H1 (cell line): ENCODE results near the gene IKBIP. TPM values are rescaled to one million over a fixed set of nuclear protein-coding genes. Genes with fewer than 3 reads are reported as not detected.

Experiments
- CTCF ChIA-PET: fragments of 300-600 bp; sonication (Branson Sonifier 250); formaldehyde crosslinking; loops from one replicate; lab custom pipeline; 2021; ENCODE audit not compliant: partially characterized antibody; lab: Charles Lee
- POLR2A ChIA-PET: fragments of 300-600 bp; sonication (Branson Sonifier 250); formaldehyde crosslinking; loops from one replicate; lab custom pipeline; 2021; ENCODE audit warnings: inconsistent platforms; ENCODE audit not compliant: partially characterized antibody; lab: Charles Lee
- DNase-seq, 2 experiments: peaks; one replicate each; pipeline versions ENCODE4 v3.0.0 to v3.0.0-alpha.2; 2010 to 2022; ENCODE audit warnings: low spot score in 2 of 2, low read depth in 1 of 2, mixed read lengths in 1 of 2
- FAIRE-seq: peaks from 2 replicates; lab custom pipeline; 2011; peaks lifted over from hg19 to GRCh38; lab: Jason Lieb, UNC
- H2AFZ ChIP-seq: 2 replicates; pipeline ENCODE4 v1.8.1; 2012; ENCODE audit warnings: low read length, inconsistent platforms
- H2AK5ac ChIP-seq: 2 replicates; pipeline ENCODE4 v1.6.1; 2013; ENCODE audit warnings: low read depth, low read length
- H2BK120ac ChIP-seq: replicated peaks from 2 replicates; pipeline ENCODE3; 2013; ENCODE audit warnings: low read depth, low read length, inconsistent platforms
- H2BK12ac ChIP-seq: 2 replicates; pipeline ENCODE4 v1.6.1; 2013; ENCODE audit warnings: low read depth, low read length
- H2BK15ac ChIP-seq: 2 replicates; pipeline ENCODE4 v1.6.1; 2013; ENCODE audit warnings: low read length
- H2BK20ac ChIP-seq: 2 replicates; pipeline ENCODE4 v1.6.1; 2013; ENCODE audit warnings: low read length
- H2BK5ac ChIP-seq: 2 replicates; pipeline ENCODE4 v1.6.1; 2013; ENCODE audit warnings: low read depth, low read length
- H3K14ac ChIP-seq: 2 replicates; pipeline ENCODE4 v1.6.1; 2013; ENCODE audit warnings: inconsistent platforms; ENCODE audit not compliant: insufficient read length
- H3K18ac ChIP-seq: 2 replicates; pipeline ENCODE4 v1.6.1; 2013; ENCODE audit warnings: low read length; ENCODE audit errors: extremely low read depth
- H3K23ac ChIP-seq: 2 replicates; pipeline ENCODE4 v1.6.1; 2013; ENCODE audit warnings: inconsistent platforms; ENCODE audit not compliant: insufficient read length
- H3K23me2 ChIP-seq: 2 replicates; pipeline ENCODE4 v1.6.1; 2013; ENCODE audit warnings: low read depth, low read length
- H3K27ac ChIP-seq: 2 replicates; pipeline ENCODE4 v1.6.1; 2011; ENCODE audit warnings: low read depth, low read length, inconsistent platforms
- H3K27me3 ChIP-seq, 4 experiments: replicated peaks in 1 of 4; 1 replicate in 1 of 4; 2 replicates in 3 of 4; pipeline versions ENCODE4 v1.6.1 to v1.8.1; 2011 to 2013; ENCODE audit warnings: low read length in 3 of 4, mild to moderate bottlenecking in 3 of 4, inconsistent platforms in 2 of 4, mixed read lengths in 2 of 4, moderate library complexity in 1 of 4; ENCODE audit not compliant: control insufficient read depth in 3 of 4, insufficient read depth in 3 of 4; ENCODE audit errors: extremely low read depth in 1 of 4
- H3K36me3 ChIP-seq, 4 experiments: 2 replicates each; pipeline versions ENCODE4 v1.6.1 to v1.8.1; 2011 to 2013; ENCODE audit warnings: mild to moderate bottlenecking in 4 of 4, low read length in 3 of 4, moderate library complexity in 2 of 4, control low read depth in 1 of 4, inconsistent platforms in 1 of 4; ENCODE audit not compliant: insufficient read depth in 4 of 4, control insufficient read depth in 2 of 4
- H3K4ac ChIP-seq: replicated peaks from 2 replicates; pipeline ENCODE3; 2013; ENCODE audit warnings: low read length, low read depth, mixed read lengths, inconsistent platforms; ENCODE audit not compliant: insufficient read length
- H3K4me1 ChIP-seq, 4 experiments: replicated peaks in 1 of 4; 1 replicate in 1 of 4; 2 replicates in 3 of 4; pipeline versions ENCODE4 v1.6.1 to v1.8.1; 2011 to 2013; ENCODE audit warnings: low read length in 3 of 4, inconsistent platforms in 2 of 4, mixed read lengths in 1 of 4; ENCODE audit not compliant: insufficient read depth in 4 of 4, control insufficient read depth in 3 of 4
- H3K4me2 ChIP-seq, 2 experiments: 2 replicates each; pipeline versions ENCODE4 v1.6.1 to v1.8.1; 2011 to 2013; ENCODE audit warnings: low read depth in 2 of 2, low read length in 2 of 2, control low read depth in 1 of 2, inconsistent platforms in 1 of 2, mild to moderate bottlenecking in 1 of 2; ENCODE audit not compliant: insufficient read depth in 1 of 2
- H3K4me3 ChIP-seq, 4 experiments: fragments of 200-600, 300-600 bp in 1 of 4; sonication (generic), shearing (Covaris generic), sonication (Bioruptor Twin) in 1 of 4; 2 replicates each; pipeline versions ENCODE4 v1.5.1 to v1.8.1; 2011 to 2016; ENCODE audit warnings: low read length in 4 of 4, low read depth in 3 of 4, control low read depth in 2 of 4, inconsistent platforms in 2 of 4, mild to moderate bottlenecking in 2 of 4, mixed read lengths in 1 of 4, moderate library complexity in 1 of 4; ENCODE audit not compliant: insufficient read depth in 2 of 4; ENCODE audit errors: extremely low read depth in 1 of 4
- H3K56ac ChIP-seq: replicated peaks from 2 replicates; pipeline ENCODE3; 2013; ENCODE audit warnings: low read depth, mild to moderate bottlenecking, mixed read lengths, low read length, inconsistent platforms; ENCODE audit not compliant: insufficient read length
- H3K79me1 ChIP-seq: 2 replicates; pipeline ENCODE4 v1.6.1; 2013; ENCODE audit warnings: low read depth, low read length, control low read depth
- H3K79me2 ChIP-seq, 2 experiments: 2 replicates each; pipeline versions ENCODE4 v1.6.1 to v1.8.1; 2012 to 2013; ENCODE audit warnings: low read length in 2 of 2, mild to moderate bottlenecking in 2 of 2, inconsistent platforms in 1 of 2; ENCODE audit not compliant: insufficient read depth in 2 of 2, control insufficient read depth in 1 of 2
- H3K9ac ChIP-seq, 4 experiments: replicated peaks in 1 of 4; 1 replicate in 1 of 4; 2 replicates in 3 of 4; pipeline versions ENCODE4 v1.6.1 to v1.8.1; 2011 to 2013; ENCODE audit warnings: low read depth in 3 of 4, low read length in 3 of 4, control low read depth in 2 of 4, mild to moderate bottlenecking in 2 of 4, moderate library complexity in 2 of 4, inconsistent platforms in 1 of 4; ENCODE audit errors: extremely low read depth in 1 of 4
- H3K9me3 ChIP-seq, 2 experiments: 2 replicates each; pipeline versions ENCODE4 v1.6.1 to v1.8.1; 2012 to 2013; ENCODE audit warnings: mild to moderate bottlenecking in 2 of 2, moderate library complexity in 2 of 2, control low read depth in 1 of 2, inconsistent platforms in 1 of 2, low read depth in 1 of 2, low read length in 1 of 2, mixed read lengths in 1 of 2; ENCODE audit not compliant: insufficient read depth in 2 of 2
- H4K20me1 ChIP-seq, 2 experiments: replicated peaks in 1 of 2; 2 replicates each; pipeline versions ENCODE3 to v1.8.1; 2011 to 2013; ENCODE audit warnings: inconsistent platforms in 2 of 2, low read length in 2 of 2, mild to moderate bottlenecking in 1 of 2; ENCODE audit not compliant: insufficient read depth in 2 of 2, control insufficient read depth in 1 of 2
- H4K5ac ChIP-seq: 2 replicates; pipeline ENCODE4 v1.6.1; 2013; ENCODE audit warnings: low read length, low read depth, mixed read lengths, inconsistent platforms; ENCODE audit not compliant: insufficient read length
- H4K8ac ChIP-seq: 2 replicates; pipeline ENCODE4 v1.8.0; 2013; ENCODE audit warnings: mild to moderate bottlenecking, moderate library complexity, low read length, inconsistent platforms; ENCODE audit not compliant: insufficient read depth; ENCODE audit errors: extremely low read depth
- H4K91ac ChIP-seq: replicated peaks from 2 replicates; pipeline ENCODE3; 2013; ENCODE audit warnings: low read length, mixed read lengths, inconsistent platforms; ENCODE audit not compliant: insufficient read length
- EGR1 ChIP-seq: IDR thresholded peaks from 2 replicates; pipeline ENCODE4 v1.6.1; 2011; ENCODE audit warnings: low read depth, low read length, borderline replicate concordance
- KDM4A ChIP-seq: IDR thresholded peaks from one replicate; pipeline ENCODE4 v1.7.1; 2012; ENCODE audit warnings: low read depth, mild to moderate bottlenecking, moderate library complexity, low read length, inconsistent platforms; ENCODE audit not compliant: severe bottlenecking
- POLR2A ChIP-seq, 2 experiments: IDR thresholded peaks; 1 replicate in 1 of 2; 2 replicates in 1 of 2; pipeline ENCODE4 v1.6.1; 2011; ENCODE audit warnings: low read depth in 2 of 2, low read length in 2 of 2, mild to moderate bottlenecking in 2 of 2; ENCODE audit errors: control extremely low read depth in 1 of 2
- SIN3A ChIP-seq, 2 experiments: IDR thresholded peaks in 1 of 2; conservative IDR thresholded peaks in 1 of 2; 2 replicates each; pipeline ENCODE4 v1.6.1; 2011 to 2012; ENCODE audit warnings: low read length in 2 of 2, improper control_type of control experiment in 1 of 2, low read depth in 1 of 2, mild to moderate bottlenecking in 1 of 2
- YY1 ChIP-seq: IDR thresholded peaks from 2 replicates; pipeline ENCODE4 v1.6.1; 2011; ENCODE audit warnings: low read depth, mild to moderate bottlenecking, low read length
- WGBS, 2 experiments: shearing (Covaris generic) in 1 of 2; methylation state at CpG; one replicate each; pipeline versions ENCODE4 v1.1.6 to v1.1.7; 2013 to 2015; ENCODE audit warnings: low lambda C conversion rate in 2 of 2, mixed read lengths in 2 of 2, inconsistent platforms in 1 of 2, low coverage in 1 of 2, missing lambda C conversion rate in 1 of 2; ENCODE audit not compliant: insufficient replicate concordance in 2 of 2, insufficient coverage in 1 of 2, insufficient read length in 1 of 2; ENCODE audit errors: extremely low coverage in 1 of 2, missing lambda C conversion rate in 1 of 2; 5-methylcytosine and 5-hydroxymethylcytosine counted together
- polyA plus RNA-seq, 7 experiments: library from polyadenylated mRNA; depleted of rRNA in 3 of 7; stranded (reverse) in 5 of 7; unstranded in 2 of 7; fragments of >200 nt in 5 of 7; fragments of 200-250 nt in 2 of 7; gene quantifications; 1 replicate in 5 of 7; 2 replicates in 1 of 7; 4 replicates in 1 of 7; pipeline versions ENCODE4 v1.2.1 to v1.2.3, GENCODE V29; 2011 to 2013; ENCODE audit warnings: missing spikeins in 2 of 7, mixed read lengths in 2 of 7
- total RNA-seq: library from RNA; stranded (reverse); fragmentation: NEBNext Ultra II Directional; extraction: Animal tissue kit (Norgen Biotek cat#: 25700); gene quantifications from 2 replicates; pipeline ENCODE4 v1.2.1, GENCODE V29; 2021

IKBIP gene
- total and polyA plus RNA-seq, 2 of the 8 experiments (the other 6 are each of a cell fraction or from before 2014, with no cell fraction given): 2.7 to 12.4 TPM

DNA sequence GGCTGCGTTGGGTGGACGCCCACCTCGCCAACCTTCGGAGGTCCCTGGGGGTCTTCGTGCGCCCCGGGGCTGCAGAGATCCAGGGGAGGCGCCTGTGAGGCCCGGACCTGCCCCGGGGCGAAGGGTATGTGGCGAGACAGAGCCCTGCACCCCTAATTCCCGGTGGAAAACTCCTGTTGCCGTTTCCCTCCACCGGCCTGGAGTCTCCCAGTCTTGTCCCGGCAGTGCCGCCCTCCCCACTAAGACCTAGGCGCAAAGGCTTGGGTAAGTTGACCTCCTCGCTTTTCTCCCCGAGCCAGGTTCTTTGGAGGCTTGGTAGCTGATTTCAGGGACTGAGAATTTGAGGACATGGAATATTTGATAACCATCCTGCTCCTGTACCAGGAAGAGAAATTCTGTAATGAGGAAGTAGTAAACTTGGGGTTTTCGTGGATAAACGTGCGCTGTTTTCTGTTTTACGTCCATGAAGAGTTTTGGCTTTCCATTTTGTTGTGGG, 1.0 kb upstream of the IKBIP start:
- TF ChIP-seq YY1 (no peak), KDM4A (peak; percentile 73), POLR2A (IDR thresholded peaks at IDR 0.05; ENCODE audit: control extremely low read depth in 1 of 2, low read depth in 2 of 2, low read length in 2 of 2) (peak in 1 of 2 experiments; percentile 25; a peak in 1 of 3 replicates), SIN3A (conservative IDR thresholded peaks at IDR 0.05 in 1 of 2, IDR thresholded peaks at IDR 0.05 in 1 of 2; ENCODE audit: low read depth in 1 of 2, low read length in 2 of 2) (0 out of 4 replicates have a peak, but pooled peaks of 1 of the 2 experiments have one; percentile 2), EGR1 (no peak)
- TF ChIP-seq, all 59 proteins: peak for 3
- Histone ChIP-seq H3K27me3 (no peaks in the 10 kb centered on the region), H3K4ac (no peak overlapping the region), H3K4me1 (no peaks in the 10 kb centered on the region; a peak in 1 of 7 replicates), H3K14ac (no peak overlapping the region), H3K79me1 (no peaks in the 10 kb centered on the region; the same call in 1 of the 2 replicates), H3K9me3 (no peaks in the 10 kb centered on the region), H2BK12ac (no peak overlapping the region), H3K23ac (no peak overlapping the region), H4K20me1 (peaks cover 0 to 2% of the 10 kb centered on the region in 2 experiments), H2BK120ac (no peak overlapping the region), H3K4me2 (peak overlapping the region; percentile 73 to 92), H3K18ac (no peak overlapping the region), H4K5ac (no peak overlapping the region), H3K79me2 (peaks cover 0 to 16% of the 10 kb centered on the region in 2 experiments; a peak in 2 of 4 replicates), H4K8ac (peak overlapping the region; percentile 76; the same call in 1 of the 2 replicates), H3K23me2 (peaks cover 8% of the 10 kb centered on the region), H3K27ac (no peak overlapping the region), H3K56ac (no peak overlapping the region), H2AFZ (peak overlapping the region; percentile 72), H2BK20ac (no peak overlapping the region), H3K36me3 (peaks cover 4 to 12% (median 6%) of the 10 kb centered on the region in 4 experiments; a peak in 7 of 8 replicates), H4K91ac (no peak overlapping the region), H3K4me3 (peak overlapping the region; percentile 78 to 95 (median 88)), H2AK5ac (no peak overlapping the region), H3K9ac (peak overlapping the region; percentile 62 to 86 (median 76); a peak in 6 of 7 replicates), H2BK5ac (no peak overlapping the region), H2BK15ac (no peak overlapping the region)
- 8% methylated on average over 24 of the region's 24 CpGs; no CpG with 5 or more reads in 1 of the 2 experiments for WGBS, 2 experiments
- DNase-seq: no peak
- CTCF ChIA-PET: interaction anchor here (0.7 to 1.2 kb wide), 2 partner anchors 76 to 91 kb away, joined by 3 read pairs; no protein-coding TSS in a partner anchor
- POLR2A ChIA-PET: interaction anchor here (0.6 to 1.3 kb wide), 4 partner anchors 34 to 171 kb away, joined by 3 read pairs; partner anchors contain the start of gene SLC25A3
- FAIRE-seq: no peak
